ENCODE data around the gene HAAO. TPM values are rescaled to one million over a fixed set of nuclear protein-coding genes. Genes with fewer than 3 reads are reported as not detected.

Gene HAAO
- total and polyA plus RNA-seq, 2 donors (not counting 3 experiments of a cell fraction or from before 2014, with no cell fraction given) = 0.82 to 1.1 TPM

GRCh38 chr2:42793334-42794270, 1.2 kb upstream of the HAAO start:
- H3K27ac ChIP-seq (ENCODE audit: insufficient read depth, low read depth, low read length) = no peak overlapping the region
- H2AFZ ChIP-seq (ENCODE audit: low read depth, low read length) = peak overlapping the region; percentile 83
- H3K36me3 ChIP-seq (ENCODE audit: control insufficient read depth in 2 of 2, extremely low read depth in 1 of 2, insufficient read depth in 2 of 2, low read length in 2 of 2) = no peaks in the 10 kb centered on the region
- H3K4me2 ChIP-seq (ENCODE audit: insufficient read depth, low read length) = peak overlapping the region; percentile 90
- H3K4me3 ChIP-seq (replicated peaks in 1 of 3; ENCODE audit: insufficient read depth in 1 of 3, low read depth in 1 of 3, low read length in 3 of 3) = peak overlapping the region in 1 of 3 experiments; percentile 44
- no TSS peak for BruUV-seq (replicated peaks)
- peaks cover 4% of the 10 kb centered on the region for H3K4me1 ChIP-seq (ENCODE audit: control insufficient read depth, extremely low read depth, insufficient read depth, low read length)
- intact Hi-C loops (cut with micrococcal nuclease) (loop anchor here (1.0 to 2.0 kb wide), 2 partner anchors 15 to 299 kb away; no protein-coding TSS in a partner anchor), dilution Hi-C loops (cut with MboI; ENCODE audit: extremely low pct_ligation_motif_present, low sequenced_read_pairs) (no loop called here)
- no peaks in the 10 kb centered on the region for H3K9me3 ChIP-seq (replicated peaks; ENCODE audit: control insufficient read depth, insufficient read depth, low read length)
- H3K9me1 ChIP-seq (replicated peaks; ENCODE audit: control insufficient read depth, extremely low read depth, insufficient read depth, low read length) = no peaks in the 10 kb centered on the region
- TF ChIP-seq MAX (IDR thresholded peaks at IDR 0.05; ENCODE audit: insufficient read depth, insufficient read length) (no peak), EZH2 (IDR thresholded peaks at IDR 0.05; ENCODE audit: borderline replicate concordance, low read depth, low read length, severe bottlenecking) (peak; percentile 67)
- DNase-seq (ENCODE audit: low read depth, low spot score) (no peak), FAIRE-seq (no peak)
- no peaks in the 10 kb centered on the region for H3K79me2 ChIP-seq (ENCODE audit: control insufficient read depth, insufficient read depth, low read length)
- ChIA-PET CTCF (interaction anchor here (0.6 to 1.9 kb wide), 3 partner anchors 16 to 425 kb away, joined by 3 to 7 read pairs (median 6); no protein-coding TSS in a partner anchor), POLR2A (interaction anchor here (0.7 kb wide), 1 partner anchor 15 kb away, joined by 3 read pairs; no protein-coding TSS in a partner anchor)
- no peaks in the 10 kb centered on the region for H4K20me1 ChIP-seq (replicated peaks; ENCODE audit: control insufficient read depth, extremely low read depth, insufficient read depth, low read length)
- H3K27me3 ChIP-seq (ENCODE audit: control insufficient read depth in 2 of 2, insufficient read depth in 2 of 2, low read length in 2 of 2) = peaks cover 11 to 12% of the 10 kb centered on the region in 2 experiments
- H3K9ac ChIP-seq (replicated peaks; ENCODE audit: extremely low read depth, insufficient read depth, low read length) = no peak overlapping the region

DNA sequence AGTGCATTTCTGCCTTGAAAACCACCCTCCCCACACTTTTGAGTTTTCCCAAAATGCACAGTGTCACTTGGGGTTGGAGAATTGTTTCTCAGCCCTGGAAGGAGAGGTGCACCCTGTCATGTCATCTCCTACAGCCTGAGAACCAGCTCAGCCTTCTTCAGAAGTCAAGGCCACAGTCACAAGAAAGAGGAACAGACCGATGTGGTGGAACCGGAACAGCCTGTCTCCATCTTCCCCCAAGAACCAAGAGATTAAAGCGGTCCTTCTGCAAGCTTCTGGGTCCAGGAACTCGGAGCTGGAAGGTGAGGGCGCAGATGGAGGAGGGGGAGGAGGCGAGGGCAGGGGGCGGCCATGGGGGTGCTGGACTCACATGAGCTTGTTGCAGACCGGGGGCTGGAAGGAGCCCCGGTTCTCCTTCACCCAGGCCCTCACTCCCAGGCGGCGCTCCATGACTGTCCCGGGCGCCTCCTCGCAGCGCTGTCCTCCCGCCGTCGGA, 248 bp downstream of the HAAO start:
- ChIA-PET POLR2A (no interaction called here), CTCF (interaction anchor here (0.7 to 1.6 kb wide), 2 partner anchors 9 to 18 kb away, joined by 4 to 7 read pairs; no protein-coding TSS in a partner anchor)
- DNase-seq (ENCODE audit: low read depth, low spot score) (no peak), FAIRE-seq (peak; percentile 46)
- Histone ChIP-seq H3K4me3 (replicated peaks in 1 of 3; ENCODE audit: insufficient read depth in 1 of 3, low read depth in 1 of 3, low read length in 3 of 3) (peak overlapping the region; percentile 33 to 47 (median 44)), H3K27me3 (ENCODE audit: control insufficient read depth in 2 of 2, insufficient read depth in 2 of 2, low read length in 2 of 2) (peaks cover 11 to 12% of the 10 kb centered on the region in 2 experiments), H3K9ac (replicated peaks; ENCODE audit: extremely low read depth, insufficient read depth, low read length) (no peak overlapping the region), H2AFZ (ENCODE audit: low read depth, low read length) (peak overlapping the region; percentile 83), H3K9me3 (replicated peaks; ENCODE audit: control insufficient read depth, insufficient read depth, low read length) (no peaks in the 10 kb centered on the region), H3K4me2 (ENCODE audit: insufficient read depth, low read length) (peak overlapping the region; percentile 90), H3K36me3 (ENCODE audit: control insufficient read depth in 2 of 2, extremely low read depth in 1 of 2, insufficient read depth in 2 of 2, low read length in 2 of 2) (no peaks in the 10 kb centered on the region), H4K20me1 (replicated peaks; ENCODE audit: control insufficient read depth, extremely low read depth, insufficient read depth, low read length) (no peaks in the 10 kb centered on the region), H3K4me1 (ENCODE audit: control insufficient read depth, extremely low read depth, insufficient read depth, low read length) (peaks cover 4% of the 10 kb centered on the region), H3K79me2 (ENCODE audit: control insufficient read depth, insufficient read depth, low read length) (no peaks in the 10 kb centered on the region), H3K27ac (ENCODE audit: insufficient read depth, low read depth, low read length) (no peak overlapping the region), H3K9me1 (replicated peaks; ENCODE audit: control insufficient read depth, extremely low read depth, insufficient read depth, low read length) (no peaks in the 10 kb centered on the region)
- no TSS peak for BruUV-seq (replicated peaks)
- intact Hi-C loops (cut with micrococcal nuclease) = no loop called here
- TF ChIP-seq CTCF (IDR thresholded peaks at IDR 0.05; ENCODE audit: extremely low read depth in 1 of 2, insufficient read depth in 1 of 2, low read depth in 1 of 2, low read length in 2 of 2) = no peak
- TF ChIP-seq EZH2 (IDR thresholded peaks at IDR 0.05; ENCODE audit: borderline replicate concordance, low read depth, low read length, severe bottlenecking) = no peak
- no peak for TF ChIP-seq JUN (IDR thresholded peaks at IDR 0.05; ENCODE audit: borderline replicate concordance, insufficient read depth, insufficient read length, low read depth)
- no peak for TF ChIP-seq GATA2 (IDR thresholded peaks at IDR 0.05; ENCODE audit: insufficient read depth, insufficient read length, low read depth, low read length)
- no peak for TF ChIP-seq FOS (IDR thresholded peaks at IDR 0.05; ENCODE audit: borderline replicate concordance, insufficient read depth, low read length)
- no peak for TF ChIP-seq POLR2AphosphoS5 (IDR thresholded peaks at IDR 0.05; ENCODE audit: insufficient read depth, low read depth, low read length)
- no peak for TF ChIP-seq MYC (IDR thresholded peaks at IDR 0.05; ENCODE audit: low read depth, low read length)
- TF ChIP-seq POLR2A (IDR thresholded peaks at IDR 0.05; ENCODE audit: low read depth, low read length) = no peak
- no peak for TF ChIP-seq MAX (IDR thresholded peaks at IDR 0.05; ENCODE audit: insufficient read depth, insufficient read length)
- dilution Hi-C loops (cut with MboI; ENCODE audit: extremely low pct_ligation_motif_present, low sequenced_read_pairs) = no loop called here
